Bronchial epithelial cell (primary cell): ENCODE data around the gene C2orf69. TPM values are rescaled to one million over a fixed set of nuclear protein-coding genes. Genes with fewer than 3 reads are reported as not detected.
A peak's percentile ranks its signal among the peaks of the same experiment; 100 is the strongest.

ENCODE experiments used
- DNase-seq: peaks from one replicate; pipeline ENCODE4 v3.0.0-alpha.2; 2010; ENCODE audit warnings: low read depth
- FAIRE-seq: peaks from 2 replicates; lab custom pipeline; 2011; peaks lifted over from hg19 to GRCh38; lab: Jason Lieb, UNC
- H3K27me3 ChIP-seq: 2 replicates; pipeline ENCODE4 v1.5.1; 2011; ENCODE audit warnings: low read length; ENCODE audit not compliant: control insufficient read depth, insufficient read depth
- H3K36me3 ChIP-seq: 2 replicates; pipeline ENCODE4 v1.5.1; 2011; ENCODE audit warnings: low read length; ENCODE audit not compliant: control insufficient read depth, insufficient read depth
- H3K4me3 ChIP-seq: 2 replicates; pipeline ENCODE4 v1.5.1; 2011; ENCODE audit warnings: mild to moderate bottlenecking, low read depth, low read length, control low read depth
- CTCF ChIP-seq: IDR thresholded peaks from 2 replicates; pipeline ENCODE4 v1.5.1; 2011; ENCODE audit warnings: mild to moderate bottlenecking, moderate library complexity, low read length, control low read depth, inconsistent platforms; ENCODE audit not compliant: insufficient read depth, severe bottlenecking
- total RNA-seq: library from RNA; depleted of rRNA; stranded (reverse); fragments of >200 nt; gene quantifications from 2 replicates; pipeline ENCODE4 v1.2.1, GENCODE V29; 2014

Gene C2orf69
- total RNA-seq, 1 donor from 2014 or later = 10.3 TPM

GRCh38 chr2:199932312-199932855, 21.3 kb downstream of the C2orf69 start:
- no peak for TF ChIP-seq CTCF
- no peaks in the 10 kb centered on the region for H3K27me3 ChIP-seq
- H3K4me3 ChIP-seq = no peak overlapping the region
- DNase-seq = no peak
- H3K36me3 ChIP-seq = peaks cover 5% of the 10 kb centered on the region
- no peak for FAIRE-seq

- H3K36me3 ChIP-seq = peaks cover 5% of the 10 kb centered on the region
- no peak overlapping the region for H3K4me3 ChIP-seq
- TF ChIP-seq CTCF = no peak
- DNase-seq (no peak), FAIRE-seq (no peak)
- H3K27me3 ChIP-seq = no peaks in the 10 kb centered on the region
Observed at GRCh38 chr2:199933466-199933865, 22.4 kb downstream of the C2orf69 start.

GRCh38 chr2:199936554-199936953, 25.5 kb downstream of the C2orf69 start:
- no peak overlapping the region for H3K4me3 ChIP-seq
- DNase-seq (no peak), FAIRE-seq (no peak)
- H3K36me3 ChIP-seq = peaks cover 5% of the 10 kb centered on the region
- H3K27me3 ChIP-seq = no peaks in the 10 kb centered on the region
- TF ChIP-seq CTCF = no peak

- H3K36me3 ChIP-seq = peaks cover 2% of the 10 kb centered on the region
- peak; percentile 21 for TF ChIP-seq CTCF
- H3K4me3 ChIP-seq = no peak overlapping the region
- FAIRE-seq (no peak), DNase-seq (peak; percentile 39)
- H3K27me3 ChIP-seq = no peaks in the 10 kb centered on the region
Observed at GRCh38 chr2:199940373-199940772, 29.3 kb downstream of the C2orf69 start.

- Histone ChIP-seq H3K36me3 (peaks cover 5% of the 10 kb centered on the region), H3K27me3 (no peaks in the 10 kb centered on the region), H3K4me3 (no peak overlapping the region)
- no peak for TF ChIP-seq CTCF
- DNase-seq = no peak
- no peak for FAIRE-seq
Observed at GRCh38 chr2:199943373-199943772, 32.3 kb downstream of the C2orf69 start.

GRCh38 chr2:199946196-199946595, 35.1 kb downstream of the C2orf69 start:
- H3K4me3 ChIP-seq = no peak overlapping the region
- FAIRE-seq (no peak), DNase-seq (no peak)
- H3K27me3 ChIP-seq = no peaks in the 10 kb centered on the region
- H3K36me3 ChIP-seq = peaks cover 8% of the 10 kb centered on the region
- TF ChIP-seq CTCF = no peak
